Renal cortical epithelial cell (primary cell): ENCODE results near the gene JMJD6. TPM values are rescaled to one million over a fixed set of nuclear protein-coding genes. Genes with fewer than 3 reads are reported as not detected.
"Not testable (repeated sequence)": the region's sequence is repeated elsewhere in the genome, so short reads cannot be mapped to it uniquely, and the experiment has no call there.

Experiments
- DNase-seq: peaks from one replicate; pipeline ENCODE4 v3.0.0-alpha.2; 2011; ENCODE audit warnings: low read depth
- total RNA-seq: library from RNA; depleted of rRNA; stranded (reverse); fragments of >200 nt; gene quantifications from 2 replicates; pipeline ENCODE4 v1.2.3, GENCODE V29; 2014

The JMJD6 gene
- total RNA-seq, result 18.2 and 18.4 TPM in 2 replicates

GRCh38 chr17:76726231-76726775 lies at the start of gene JMJD6:
JMJD6 (minus strand) TSS chr17:76726606; CDS start chr17:76726475, 131 bp downstream.
- DNase-seq, result peak; percentile 87

- no peak for DNase-seq
These were observed 48.7 kb upstream of the JMJD6 start for GRCh38 chr17:76775021-76775600.

GRCh38 chr17:76772842-76773525 lies 46.6 kb upstream of the JMJD6 start:
- DNase-seq, result peak; percentile 77

GRCh38 chr17:76758570-76758969 lies 32.2 kb upstream of the JMJD6 start:
- no peak for DNase-seq

GRCh38 chr17:76757256-76757655 lies 30.9 kb upstream of the JMJD6 start:
- DNase-seq, result peak; percentile 47

GRCh38 chr17:76755285-76755684 lies 28.9 kb upstream of the JMJD6 start:
- no peak for DNase-seq

GRCh38 chr17:76753061-76753961 lies 26.9 kb upstream of the JMJD6 start:
- no peak for DNase-seq

GRCh38 chr17:76752006-76752405 lies 25.6 kb upstream of the JMJD6 start:
- no peak for DNase-seq

- no peak for DNase-seq
These were observed 25.1 kb upstream of the JMJD6 start for GRCh38 chr17:76751416-76751993.

GRCh38 chr17:76748657-76749056 lies 22.3 kb upstream of the JMJD6 start:
- DNase-seq, result no peak

- no peak for DNase-seq
These were observed 21.4 kb upstream of the JMJD6 start for GRCh38 chr17:76747716-76748363.

GRCh38 chr17:76745785-76746184 lies 19.4 kb upstream of the JMJD6 start:
- not testable (repeated sequence) for DNase-seq

- DNase-seq, result no peak
These were observed 18.3 kb upstream of the JMJD6 start for GRCh38 chr17:76744747-76745146.

- DNase-seq, result no peak
These were observed 16.6 kb upstream of the JMJD6 start for GRCh38 chr17:76742958-76743357.

GRCh38 chr17:76740329-76741118 lies 14.1 kb upstream of the JMJD6 start:
- no peak for DNase-seq

GRCh38 chr17:76739568-76740115 lies 13.2 kb upstream of the JMJD6 start:
- DNase-seq, result not testable (repeated sequence)

- no peak for DNase-seq
These were observed 12.1 kb upstream of the JMJD6 start for GRCh38 chr17:76738468-76738850.

GRCh38 chr17:76737676-76738467 lies 11.5 kb upstream of the JMJD6 start, which contains the start of gene MFSD11:
MFSD11 (plus strand) TSS chr17:76738119; CDS start chr17:76738353, 234 bp downstream.
- DNase-seq, result peak; percentile 80

GRCh38 chr17:76737082-76737675 lies 10.8 kb upstream of the JMJD6 start, which contains the start of gene SRSF2:
SRSF2 (minus strand) TSS chr17:76737331; CDS start chr17:76737160, 171 bp downstream.
- peak; percentile 88 for DNase-seq
